Measurements from ENCODE around the gene AIFM3. TPM values are rescaled to one million over a fixed set of nuclear protein-coding genes. Genes with fewer than 3 reads are reported as not detected.

The AIFM3 gene
- total and polyA plus RNA-seq, 2 donors (not counting 3 experiments of a cell fraction or from before 2014, with no cell fraction given), result 0.15 TPM; not detected in 1

- Histone ChIP-seq H3K4me3 (replicated peaks in 1 of 3; ENCODE audit: insufficient read depth in 1 of 3, low read depth in 1 of 3, low read length in 3 of 3) (no peak overlapping the region), H3K36me3 (ENCODE audit: control insufficient read depth in 2 of 2, extremely low read depth in 1 of 2, insufficient read depth in 2 of 2, low read length in 2 of 2) (no peaks in the 10 kb centered on the region), H4K20me1 (replicated peaks; ENCODE audit: control insufficient read depth, extremely low read depth, insufficient read depth, low read length) (no peaks in the 10 kb centered on the region), H2AFZ (ENCODE audit: low read depth, low read length) (no peak overlapping the region), H3K4me2 (ENCODE audit: insufficient read depth, low read length) (no peak overlapping the region), H3K4me1 (ENCODE audit: control insufficient read depth, extremely low read depth, insufficient read depth, low read length) (peaks cover 2% of the 10 kb centered on the region), H3K79me2 (ENCODE audit: control insufficient read depth, insufficient read depth, low read length) (no peaks in the 10 kb centered on the region), H3K9ac (replicated peaks; ENCODE audit: extremely low read depth, insufficient read depth, low read length) (no peak overlapping the region), H3K27me3 (ENCODE audit: control insufficient read depth in 2 of 2, insufficient read depth in 2 of 2, low read length in 2 of 2) (no peaks in the 10 kb centered on the region), H3K27ac (ENCODE audit: insufficient read depth, low read depth, low read length) (no peak overlapping the region), H3K9me1 (replicated peaks; ENCODE audit: control insufficient read depth, extremely low read depth, insufficient read depth, low read length) (no peaks in the 10 kb centered on the region), H3K9me3 (replicated peaks; ENCODE audit: control insufficient read depth, insufficient read depth, low read length) (peaks cover 3% of the 10 kb centered on the region)
- no TSS peak for BruUV-seq (replicated peaks)
- DNase-seq (ENCODE audit: low read depth, low spot score), result no peak
- FAIRE-seq, result no peak
- ChIA-PET POLR2A (no interaction called here), CTCF (interaction anchor here (1.4 to 2.8 kb wide), 3 partner anchors 8 to 88 kb away, joined by 5 to 13 read pairs (median 6); partner anchors contain the start of gene LZTR1)
- intact Hi-C loops (cut with micrococcal nuclease), result no loop called here
- no peak for TF ChIP-seq POLR2A (IDR thresholded peaks at IDR 0.05; ENCODE audit: low read depth, low read length)
- no peak for TF ChIP-seq GATA2 (IDR thresholded peaks at IDR 0.05; ENCODE audit: insufficient read depth, insufficient read length, low read depth, low read length)
- no peak for TF ChIP-seq CTCF (IDR thresholded peaks at IDR 0.05; ENCODE audit: extremely low read depth in 1 of 2, insufficient read depth in 1 of 2, low read depth in 1 of 2, low read length in 2 of 2)
- TF ChIP-seq MAX (IDR thresholded peaks at IDR 0.05; ENCODE audit: insufficient read depth, insufficient read length), result no peak
- TF ChIP-seq FOS (IDR thresholded peaks at IDR 0.05; ENCODE audit: borderline replicate concordance, insufficient read depth, low read length), result no peak
- dilution Hi-C loops (cut with MboI; ENCODE audit: extremely low pct_ligation_motif_present, low sequenced_read_pairs), result no loop called here
Observed at GRCh38 chr22:20973634-20974286, 6.7 kb downstream of the AIFM3 start.

Data from endothelial cell of umbilical vein (primary cell).